Common myeloid progenitor, CD34-positive (primary cell): Measurements from ENCODE around the gene ST6GALNAC3.
"Not testable (repeated sequence)": the region's sequence is repeated elsewhere in the genome, so short reads cannot be mapped to it uniquely, and the experiment has no call there.

Experiments used
- CTCF ChIA-PET: fragments of 350-600 bp; sonication (Branson Sonifier 250); formaldehyde crosslinking; loops from one replicate; lab custom pipeline; 2021; ENCODE audit warnings: antibody characterized with exemption; lab: Charles Lee
- POLR2A ChIA-PET: fragments of 350-600 bp; sonication (Branson Sonifier 250); formaldehyde crosslinking; loops from one replicate; lab custom pipeline; 2021; ENCODE audit warnings: antibody characterized with exemption; lab: Charles Lee
- DNase-seq, 3 donors: peaks; one replicate each; pipeline versions ENCODE4 v3.0.0 to v3.0.0-alpha.2; 2013
- H3K27ac ChIP-seq, 2 experiments: 1 replicate in 1 of 2; 2 replicates in 1 of 2; pipeline ENCODE4 v1.7.0; 2013; ENCODE audit warnings: inconsistent platforms in 2 of 2, low read length in 2 of 2, mild to moderate bottlenecking in 2 of 2, low read depth in 1 of 2, moderate library complexity in 1 of 2; ENCODE audit not compliant: severe bottlenecking in 2 of 2, insufficient read depth in 1 of 2, poor library complexity in 1 of 2
- H3K27me3 ChIP-seq, 5 experiments: replicated peaks in 2 of 5; 1 replicate in 3 of 5; 2 replicates in 2 of 5; pipeline versions ENCODE4 v1.6.1 to v1.7.0; 2013; ENCODE audit warnings: low read length in 4 of 5, mild to moderate bottlenecking in 2 of 5, moderate library complexity in 2 of 5, inconsistent platforms in 1 of 5; ENCODE audit not compliant: insufficient read depth in 5 of 5, control insufficient read depth in 4 of 5
- H3K36me3 ChIP-seq, 4 experiments: 1 replicate in 2 of 4; 2 replicates in 2 of 4; pipeline versions ENCODE4 v1.6.1 to v1.7.0; 2013; ENCODE audit warnings: low read length in 3 of 4, control low read depth in 1 of 4, mild to moderate bottlenecking in 1 of 4; ENCODE audit not compliant: control insufficient read depth in 4 of 4, insufficient read depth in 4 of 4
- H3K4me1 ChIP-seq, 4 experiments: 1 replicate in 3 of 4; 2 replicates in 1 of 4; pipeline versions ENCODE4 v1.6.1 to v1.7.1; 2013; ENCODE audit warnings: low read length in 3 of 4, mild to moderate bottlenecking in 3 of 4, control low read depth in 1 of 4, inconsistent platforms in 1 of 4, moderate library complexity in 1 of 4; ENCODE audit not compliant: control insufficient read depth in 4 of 4, insufficient read depth in 4 of 4; ENCODE audit errors: control extremely low read depth in 1 of 4
- H3K4me3 ChIP-seq, 7 experiments: 1 replicate in 4 of 7; 2 replicates in 3 of 7; pipeline versions ENCODE4 v1.5.1 to v1.7.0; 2013; ENCODE audit warnings: mild to moderate bottlenecking in 7 of 7, low read length in 6 of 7, moderate library complexity in 6 of 7, inconsistent platforms in 2 of 7, low read depth in 2 of 7, control low read depth in 1 of 7; ENCODE audit not compliant: insufficient read depth in 4 of 7, control insufficient read depth in 1 of 7; ENCODE audit errors: extremely low read depth in 1 of 7
- H3K9me3 ChIP-seq, 5 experiments: 1 replicate in 4 of 5; 2 replicates in 1 of 5; pipeline versions ENCODE4 v1.6.1 to v1.7.1; 2013; ENCODE audit warnings: low read length in 4 of 5, mild to moderate bottlenecking in 2 of 5, inconsistent platforms in 1 of 5, low read depth in 1 of 5, moderate library complexity in 1 of 5; ENCODE audit not compliant: control insufficient read depth in 4 of 5, insufficient read depth in 2 of 5; ENCODE audit errors: control extremely low read depth in 1 of 5
- WGBS: methylation state at CpG from one replicate; pipeline ENCODE4 v1.1.5; 2013; ENCODE audit not compliant: insufficient coverage; 5-methylcytosine and 5-hydroxymethylcytosine counted together

The ST6GALNAC3 gene

GRCh38 chr1:76239470-76239918, 164.9 kb downstream of the ST6GALNAC3 start:
- Histone ChIP-seq H3K4me1 (peaks cover 0 to 12% (median 3%) of the 10 kb centered on the region in 4 experiments), H3K36me3 (no peaks in the 10 kb centered on the region), H3K27ac (no peak overlapping the region), H3K27me3 (no peaks in the 10 kb centered on the region), H3K9me3 (peaks cover 0 to 3% (median 0%) of the 10 kb centered on the region in 5 experiments), H3K4me3 (no peak overlapping the region)
- 94% methylated on average over 2 of the region's 3 CpGs for WGBS
- no peak for DNase-seq
- ChIA-PET CTCF (no interaction called here), POLR2A (no interaction called here)

- H3K36me3 ChIP-seq: no peaks in the 10 kb centered on the region
- no peak overlapping the region for H3K4me3 ChIP-seq
- ChIA-PET POLR2A (no interaction called here), CTCF (interaction anchor here (1.0 kb wide), 1 partner anchor 13 kb away, joined by 3 read pairs; no protein-coding TSS in a partner anchor)
- H3K27ac ChIP-seq: no peak overlapping the region
- peaks cover 0 to 7% (median 0%) of the 10 kb centered on the region in 5 experiments for H3K9me3 ChIP-seq
- WGBS: 100% methylated on average over 1 of the region's 1 CpG
- H3K27me3 ChIP-seq: no peaks in the 10 kb centered on the region
- peak in 1 of 3 donors; percentile 24 for DNase-seq
- peaks cover 0 to 12% (median 3%) of the 10 kb centered on the region in 4 experiments for H3K4me1 ChIP-seq
Measured at GRCh38 chr1:76240316-76240715, 165.8 kb downstream of the ST6GALNAC3 start.

GRCh38 chr1:76242587-76242986, 168.0 kb downstream of the ST6GALNAC3 start:
- H3K9me3 ChIP-seq, POLR2A ChIA-PET, H3K27ac ChIP-seq, H3K4me3 ChIP-seq, H3K27me3 ChIP-seq, H3K36me3 ChIP-seq, DNase-seq: not testable (repeated sequence)
- peaks cover 0 to 12% (median 3%) of the 10 kb centered on the region in 4 experiments for H3K4me1 ChIP-seq
- CTCF ChIA-PET: interaction anchor here (1.2 kb wide), 1 partner anchor 11 kb away, joined by 4 read pairs; no protein-coding TSS in a partner anchor
- no CpG with 5 or more reads among the region's 1 CpG for WGBS

GRCh38 chr1:76247261-76247852, 172.8 kb downstream of the ST6GALNAC3 start:
- ChIA-PET POLR2A (no interaction called here), CTCF (no interaction called here)
- H3K4me1 ChIP-seq: no peaks in the 10 kb centered on the region
- H3K27me3 ChIP-seq: no peaks in the 10 kb centered on the region
- H3K27ac ChIP-seq: no peak overlapping the region
- H3K9me3 ChIP-seq: peaks cover 0 to 7% (median 0%) of the 10 kb centered on the region in 5 experiments
- DNase-seq: no peak
- H3K4me3 ChIP-seq: no peak overlapping the region
- H3K36me3 ChIP-seq: no peaks in the 10 kb centered on the region
- WGBS: 93% methylated on average over 5 of the region's 5 CpGs

GRCh38 chr1:76250271-76250670, 175.7 kb downstream of the ST6GALNAC3 start:
- CTCF ChIA-PET: no interaction called here
- no peaks in the 10 kb centered on the region for H3K27me3 ChIP-seq
- no peak overlapping the region for H3K4me3 ChIP-seq
- WGBS: 100% methylated on average over 2 of the region's 2 CpGs
- peaks cover 0 to 2% (median 0%) of the 10 kb centered on the region in 5 experiments for H3K9me3 ChIP-seq
- H3K36me3 ChIP-seq: no peaks in the 10 kb centered on the region
- no peak for DNase-seq
- no peak overlapping the region for H3K27ac ChIP-seq
- POLR2A ChIA-PET: no interaction called here
- peaks cover 0 to 11% (median 0%) of the 10 kb centered on the region in 4 experiments for H3K4me1 ChIP-seq

- Histone ChIP-seq H3K4me1 (peaks cover 0 to 20% (median 4%) of the 10 kb centered on the region in 4 experiments), H3K27me3 (no peaks in the 10 kb centered on the region), H3K27ac (no peak overlapping the region), H3K36me3 (no peaks in the 10 kb centered on the region), H3K9me3 (peaks cover 0 to 2% (median 0%) of the 10 kb centered on the region in 5 experiments), H3K4me3 (no peak overlapping the region)
- WGBS: 94% methylated on average over 2 of the region's 3 CpGs
- POLR2A ChIA-PET: no interaction called here
- CTCF ChIA-PET: no interaction called here
- DNase-seq: no peak
Measured at GRCh38 chr1:76252431-76252830, 177.9 kb downstream of the ST6GALNAC3 start.
